NB4 (cell line): ENCODE results near the gene IL17RE.

ENCODE experiments used
- POLR2A ChIP-seq: IDR thresholded peaks from 2 replicates; pipeline ENCODE4 v1.6.1; 2011; ENCODE audit warnings: mild to moderate bottlenecking; ENCODE audit not compliant: insufficient read length; ENCODE audit errors: extremely low read depth
- TF ChIP-seq, protein P1 (sequence below): IDR thresholded peaks from one replicate; pipeline ENCODE4 v1.5.1; 2012; ENCODE audit warnings: low read depth, low read length

DNA sequence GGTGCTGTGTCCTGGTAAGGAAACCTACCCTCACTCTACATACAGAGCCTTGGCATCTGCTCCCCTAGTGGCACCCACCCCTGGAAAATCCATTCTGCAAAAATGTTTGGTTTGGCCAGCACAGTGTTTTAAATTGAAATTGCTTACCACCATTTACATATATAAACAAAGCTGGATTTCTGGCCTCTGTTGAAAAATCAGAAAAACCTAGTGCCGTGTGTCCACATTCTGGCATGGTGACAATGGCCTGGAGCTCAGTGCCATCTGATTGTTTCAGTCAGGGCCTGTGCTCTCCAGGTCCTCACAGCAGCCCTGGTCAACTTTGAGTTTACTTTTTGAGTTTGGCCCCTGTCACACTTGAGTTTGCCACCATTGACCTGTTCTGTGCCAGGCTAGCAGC is 11.4 kb downstream of the IL17RE start:
- TF ChIP-seq, protein P1, sequence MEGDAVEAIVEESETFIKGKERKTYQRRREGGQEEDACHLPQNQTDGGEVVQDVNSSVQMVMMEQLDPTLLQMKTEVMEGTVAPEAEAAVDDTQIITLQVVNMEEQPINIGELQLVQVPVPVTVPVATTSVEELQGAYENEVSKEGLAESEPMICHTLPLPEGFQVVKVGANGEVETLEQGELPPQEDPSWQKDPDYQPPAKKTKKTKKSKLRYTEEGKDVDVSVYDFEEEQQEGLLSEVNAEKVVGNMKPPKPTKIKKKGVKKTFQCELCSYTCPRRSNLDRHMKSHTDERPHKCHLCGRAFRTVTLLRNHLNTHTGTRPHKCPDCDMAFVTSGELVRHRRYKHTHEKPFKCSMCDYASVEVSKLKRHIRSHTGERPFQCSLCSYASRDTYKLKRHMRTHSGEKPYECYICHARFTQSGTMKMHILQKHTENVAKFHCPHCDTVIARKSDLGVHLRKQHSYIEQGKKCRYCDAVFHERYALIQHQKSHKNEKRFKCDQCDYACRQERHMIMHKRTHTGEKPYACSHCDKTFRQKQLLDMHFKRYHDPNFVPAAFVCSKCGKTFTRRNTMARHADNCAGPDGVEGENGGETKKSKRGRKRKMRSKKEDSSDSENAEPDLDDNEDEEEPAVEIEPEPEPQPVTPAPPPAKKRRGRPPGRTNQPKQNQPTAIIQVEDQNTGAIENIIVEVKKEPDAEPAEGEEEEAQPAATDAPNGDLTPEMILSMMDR, result no peak
- no peak for TF ChIP-seq POLR2A
